ENCODE measurements around the gene TRIO. TPM values are rescaled to one million over a fixed set of nuclear protein-coding genes. Genes with fewer than 3 reads are reported as not detected.

TRIO gene
- total RNA-seq, 4 donors from 2014 or later: 186 to 388 (median 285) TPM

DNA sequence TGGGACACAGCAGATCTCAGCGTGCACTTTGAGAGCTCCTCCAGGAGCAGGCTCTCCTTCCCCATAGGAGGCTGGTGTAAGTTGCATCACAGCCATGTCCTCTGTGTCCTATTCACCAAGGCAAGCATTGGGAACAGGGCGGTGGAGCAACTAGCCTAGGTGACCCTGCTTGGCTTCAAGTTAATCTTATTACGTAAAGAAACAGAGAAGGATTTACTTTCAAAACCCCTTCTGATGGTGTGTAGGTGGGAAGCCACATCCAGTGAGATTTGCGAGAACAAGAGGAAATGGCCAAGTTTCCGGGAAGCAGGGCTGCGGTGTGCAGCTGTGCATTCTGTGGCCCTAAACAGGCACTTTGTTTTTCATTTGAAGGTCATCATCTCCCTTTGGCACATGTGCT is 80.2 kb downstream of the TRIO start:
- Histone ChIP-seq H3K4me3 (no peak overlapping the region), H3K9me3 (no peaks in the 10 kb centered on the region), H3K36me3 (no peaks in the 10 kb centered on the region), H3K27me3 (no peaks in the 10 kb centered on the region), H3K4me1 (peaks cover 36 to 72% (median 54%) of the 10 kb centered on the region in 4 donors), H3K27ac (peak overlapping the region in 2 of 4 donors; percentile 14 to 89)
- TF ChIP-seq, protein P1, sequence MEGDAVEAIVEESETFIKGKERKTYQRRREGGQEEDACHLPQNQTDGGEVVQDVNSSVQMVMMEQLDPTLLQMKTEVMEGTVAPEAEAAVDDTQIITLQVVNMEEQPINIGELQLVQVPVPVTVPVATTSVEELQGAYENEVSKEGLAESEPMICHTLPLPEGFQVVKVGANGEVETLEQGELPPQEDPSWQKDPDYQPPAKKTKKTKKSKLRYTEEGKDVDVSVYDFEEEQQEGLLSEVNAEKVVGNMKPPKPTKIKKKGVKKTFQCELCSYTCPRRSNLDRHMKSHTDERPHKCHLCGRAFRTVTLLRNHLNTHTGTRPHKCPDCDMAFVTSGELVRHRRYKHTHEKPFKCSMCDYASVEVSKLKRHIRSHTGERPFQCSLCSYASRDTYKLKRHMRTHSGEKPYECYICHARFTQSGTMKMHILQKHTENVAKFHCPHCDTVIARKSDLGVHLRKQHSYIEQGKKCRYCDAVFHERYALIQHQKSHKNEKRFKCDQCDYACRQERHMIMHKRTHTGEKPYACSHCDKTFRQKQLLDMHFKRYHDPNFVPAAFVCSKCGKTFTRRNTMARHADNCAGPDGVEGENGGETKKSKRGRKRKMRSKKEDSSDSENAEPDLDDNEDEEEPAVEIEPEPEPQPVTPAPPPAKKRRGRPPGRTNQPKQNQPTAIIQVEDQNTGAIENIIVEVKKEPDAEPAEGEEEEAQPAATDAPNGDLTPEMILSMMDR (IDR thresholded peaks at IDR 0.05): no peak
- no peak for TF ChIP-seq POLR2AphosphoS5 (IDR thresholded peaks at IDR 0.05)
- TF ChIP-seq EP300 (IDR thresholded peaks at IDR 0.05; ENCODE audit: low read depth): no peak
- in situ Hi-C loops (cut with MboI; ENCODE audit: low pct_ligation_motif_present in 1 of 4, low pct_unique_long_range_greater_than_20kb in 1 of 4, low sequenced_read_pairs in 3 of 4): no loop called here
- WGBS, 2 donors (ENCODE audit: low coverage in 1 of 2): 62 to 79% methylated on average over 2 to 6 of the region's 6 CpGs
- DNase-seq: no peak
- intact Hi-C loops (cut with DNase I; ENCODE audit: low total_unique reads): no loop called here

DNA sequence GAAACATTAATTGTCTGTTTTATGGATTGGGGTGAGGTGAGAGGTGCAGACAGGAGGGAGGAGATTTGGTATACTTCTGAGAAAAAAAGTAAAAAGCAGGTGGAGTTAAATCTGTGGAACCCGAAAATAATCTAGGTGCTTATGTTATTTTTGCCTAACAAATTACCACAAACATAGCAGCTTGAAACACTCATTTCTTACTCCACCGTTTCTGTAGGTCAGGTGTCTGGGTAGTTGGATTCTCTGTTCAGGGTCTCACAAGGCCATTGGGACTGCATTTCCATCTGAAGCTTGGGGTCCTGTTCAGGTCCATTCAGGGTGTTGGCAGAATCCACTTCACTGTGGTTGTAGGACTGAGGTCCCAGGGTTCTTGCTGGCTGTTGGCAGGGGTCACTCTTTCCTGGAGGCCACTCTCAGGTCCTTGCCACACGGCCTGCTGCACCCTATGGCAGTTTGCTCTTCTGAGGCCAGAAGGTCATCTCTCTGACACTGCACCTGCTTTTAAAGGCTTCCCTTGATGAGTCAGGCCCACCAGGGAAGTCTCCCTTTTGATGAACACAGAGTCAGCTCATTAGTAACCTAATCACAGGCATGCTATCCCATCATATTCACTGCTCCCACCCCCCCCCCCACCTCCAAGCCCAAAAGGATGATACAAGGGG is 82.2 kb downstream of the TRIO start:
- in situ Hi-C loops (cut with MboI; ENCODE audit: low pct_ligation_motif_present in 1 of 4, low pct_unique_long_range_greater_than_20kb in 1 of 4, low sequenced_read_pairs in 3 of 4): no loop called here

GRCh38 chr5:14226149-14226548 is 83.0 kb downstream of the TRIO start:
- in situ Hi-C loops (cut with MboI; ENCODE audit: low pct_ligation_motif_present in 1 of 4, low pct_unique_long_range_greater_than_20kb in 1 of 4, low sequenced_read_pairs in 3 of 4): no loop called here
- TF ChIP-seq POLR2A (IDR thresholded peaks at IDR 0.05) (no peak), EP300 (IDR thresholded peaks at IDR 0.05; ENCODE audit: low read depth) (no peak), POLR2AphosphoS5 (IDR thresholded peaks at IDR 0.05) (no peak)
- TF ChIP-seq, protein P1 (IDR thresholded peaks at IDR 0.05): no peak
- Histone ChIP-seq H3K9me3 (no peaks in the 10 kb centered on the region), H3K4me1 (peaks cover 11 to 53% (median 38%) of the 10 kb centered on the region in 4 donors), H3K4me3 (no peak overlapping the region), H3K36me3 (no peaks in the 10 kb centered on the region), H3K27me3 (no peaks in the 10 kb centered on the region), H3K27ac (no peak overlapping the region)
- 89 to 95% methylated on average over 4 of the region's 4 CpGs for WGBS, 2 donors (ENCODE audit: low coverage in 1 of 2)
- no peak for DNase-seq
- intact Hi-C loops (cut with DNase I; ENCODE audit: low total_unique reads): no loop called here

More for the DNA sequence above, 82.2 kb downstream of the TRIO start:
- intact Hi-C loops (cut with DNase I; ENCODE audit: low total_unique reads): no loop called here
- Histone ChIP-seq H3K36me3 (no peaks in the 10 kb centered on the region), H3K4me1 (peaks cover 20 to 57% (median 37%) of the 10 kb centered on the region in 4 donors), H3K9me3 (no peaks in the 10 kb centered on the region), H3K27ac (no peak overlapping the region), H3K27me3 (no peaks in the 10 kb centered on the region), H3K4me3 (no peak overlapping the region)
- 27 to 70% methylated on average over 3 of the region's 3 CpGs for WGBS, 2 donors (ENCODE audit: low coverage in 1 of 2)
- TF ChIP-seq POLR2AphosphoS5 (IDR thresholded peaks at IDR 0.05): no peak
- TF ChIP-seq POLR2A (IDR thresholded peaks at IDR 0.05): no peak
- DNase-seq: no peak

- H3K9me3 ChIP-seq: no peaks in the 10 kb centered on the region
- H3K27me3 ChIP-seq: no peaks in the 10 kb centered on the region
- TF ChIP-seq POLR2A (IDR thresholded peaks at IDR 0.05) (no peak), EP300 (IDR thresholded peaks at IDR 0.05; ENCODE audit: low read depth) (no peak), POLR2AphosphoS5 (IDR thresholded peaks at IDR 0.05) (no peak)
- TF ChIP-seq, protein P1 (IDR thresholded peaks at IDR 0.05): no peak
- peaks cover 7 to 54% (median 35%) of the 10 kb centered on the region in 4 donors for H3K4me1 ChIP-seq
- intact Hi-C loops (cut with DNase I; ENCODE audit: low total_unique reads): no loop called here
- in situ Hi-C loops (cut with MboI; ENCODE audit: low pct_ligation_motif_present in 1 of 4, low pct_unique_long_range_greater_than_20kb in 1 of 4, low sequenced_read_pairs in 3 of 4): no loop called here
- H3K4me3 ChIP-seq: no peak overlapping the region
- 68 to 76% methylated on average over 4 to 6 of the region's 6 CpGs for WGBS, 2 donors (ENCODE audit: low coverage in 1 of 2)
- H3K36me3 ChIP-seq: no peaks in the 10 kb centered on the region
- DNase-seq: no peak
- no peak overlapping the region for H3K27ac ChIP-seq
These were observed 83.4 kb downstream of the TRIO start for GRCh38 chr5:14226554-14226953.

Measured in transverse colon (tissue), 4 donors.